Measurements from ENCODE around the gene PSMA5.
"Not testable (repeated sequence)": the region's sequence is repeated elsewhere in the genome, so short reads cannot be mapped to it uniquely, and the experiment has no call there.

Gene PSMA5

DNA sequence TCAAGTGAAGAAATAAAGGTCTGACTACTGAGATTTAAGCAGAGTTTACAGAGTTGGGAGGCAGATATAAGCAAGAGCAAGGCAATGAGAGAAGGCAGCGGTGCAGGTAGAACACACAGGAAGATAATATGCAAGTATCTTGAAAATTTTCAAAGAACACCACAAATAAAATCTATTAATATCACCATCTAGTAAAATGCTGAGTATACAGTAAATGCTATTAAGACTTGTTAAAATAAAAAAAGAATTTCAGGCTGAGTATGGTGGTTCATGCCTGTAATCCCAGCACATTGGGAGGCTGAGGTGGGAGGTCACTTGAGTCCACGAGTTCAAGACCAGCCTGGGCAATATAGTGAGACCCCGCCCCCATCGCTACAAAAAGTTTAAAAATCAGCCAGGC is 48.5 kb downstream of the PSMA5 start:
- Histone ChIP-seq H3K27me3 (ENCODE audit: insufficient read depth, low read depth) (no peaks in the 10 kb centered on the region), H4K20me1 (ENCODE audit: insufficient read depth) (no peaks in the 10 kb centered on the region), H3K4me3 (IDR thresholded peaks at IDR 0.05; ENCODE audit: insufficient read depth, low read depth, low read length) (no peak overlapping the region), H2AFZ (ENCODE audit: low read depth) (no peak overlapping the region), H3K27ac (no peak overlapping the region), H3K36me3 (ENCODE audit: insufficient read depth) (no peaks in the 10 kb centered on the region), H3K79me2 (ENCODE audit: insufficient read depth, low read depth) (no peaks in the 10 kb centered on the region), H3K4me1 (ENCODE audit: low read depth, poor library complexity, severe bottlenecking) (peaks cover 39% of the 10 kb centered on the region), H3K4me2 (no peak overlapping the region), H3K9ac (no peak overlapping the region)
- TF ChIP-seq, protein P1, sequence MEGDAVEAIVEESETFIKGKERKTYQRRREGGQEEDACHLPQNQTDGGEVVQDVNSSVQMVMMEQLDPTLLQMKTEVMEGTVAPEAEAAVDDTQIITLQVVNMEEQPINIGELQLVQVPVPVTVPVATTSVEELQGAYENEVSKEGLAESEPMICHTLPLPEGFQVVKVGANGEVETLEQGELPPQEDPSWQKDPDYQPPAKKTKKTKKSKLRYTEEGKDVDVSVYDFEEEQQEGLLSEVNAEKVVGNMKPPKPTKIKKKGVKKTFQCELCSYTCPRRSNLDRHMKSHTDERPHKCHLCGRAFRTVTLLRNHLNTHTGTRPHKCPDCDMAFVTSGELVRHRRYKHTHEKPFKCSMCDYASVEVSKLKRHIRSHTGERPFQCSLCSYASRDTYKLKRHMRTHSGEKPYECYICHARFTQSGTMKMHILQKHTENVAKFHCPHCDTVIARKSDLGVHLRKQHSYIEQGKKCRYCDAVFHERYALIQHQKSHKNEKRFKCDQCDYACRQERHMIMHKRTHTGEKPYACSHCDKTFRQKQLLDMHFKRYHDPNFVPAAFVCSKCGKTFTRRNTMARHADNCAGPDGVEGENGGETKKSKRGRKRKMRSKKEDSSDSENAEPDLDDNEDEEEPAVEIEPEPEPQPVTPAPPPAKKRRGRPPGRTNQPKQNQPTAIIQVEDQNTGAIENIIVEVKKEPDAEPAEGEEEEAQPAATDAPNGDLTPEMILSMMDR (conservative IDR thresholded peaks at IDR 0.05; ENCODE audit: low read depth, low read length), result no peak

DNA sequence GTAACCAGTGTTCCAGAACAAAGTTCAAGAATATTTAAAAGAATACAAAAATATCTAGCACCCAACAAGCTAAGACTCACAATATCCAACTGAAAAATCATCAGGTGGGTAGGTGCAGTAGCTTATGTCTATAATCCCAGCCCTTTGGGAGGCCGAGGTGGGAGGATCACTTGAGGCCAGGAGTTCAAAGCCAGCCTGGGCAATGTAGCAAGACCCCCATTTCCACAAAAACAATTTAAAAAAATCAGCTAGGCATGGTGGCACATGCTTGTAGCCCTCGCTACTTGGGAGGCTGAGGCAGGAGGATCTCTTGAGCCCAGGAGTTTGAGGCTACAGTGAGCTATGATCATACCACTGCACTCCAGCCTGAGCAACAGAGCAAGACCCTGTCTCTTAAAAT is 52.6 kb downstream of the PSMA5 start:
- not testable (repeated sequence) for H3K27me3 ChIP-seq (ENCODE audit: insufficient read depth, low read depth); H3K4me3 ChIP-seq (IDR thresholded peaks at IDR 0.05; ENCODE audit: insufficient read depth, low read depth, low read length); H3K79me2 ChIP-seq (ENCODE audit: insufficient read depth, low read depth); H3K36me3 ChIP-seq (ENCODE audit: insufficient read depth); H2AFZ ChIP-seq (ENCODE audit: low read depth); H3K27ac ChIP-seq; H3K9ac ChIP-seq; H4K20me1 ChIP-seq (ENCODE audit: insufficient read depth); H3K4me2 ChIP-seq
- peaks cover 69% of the 10 kb centered on the region for H3K4me1 ChIP-seq (ENCODE audit: low read depth, poor library complexity, severe bottlenecking)

DNA sequence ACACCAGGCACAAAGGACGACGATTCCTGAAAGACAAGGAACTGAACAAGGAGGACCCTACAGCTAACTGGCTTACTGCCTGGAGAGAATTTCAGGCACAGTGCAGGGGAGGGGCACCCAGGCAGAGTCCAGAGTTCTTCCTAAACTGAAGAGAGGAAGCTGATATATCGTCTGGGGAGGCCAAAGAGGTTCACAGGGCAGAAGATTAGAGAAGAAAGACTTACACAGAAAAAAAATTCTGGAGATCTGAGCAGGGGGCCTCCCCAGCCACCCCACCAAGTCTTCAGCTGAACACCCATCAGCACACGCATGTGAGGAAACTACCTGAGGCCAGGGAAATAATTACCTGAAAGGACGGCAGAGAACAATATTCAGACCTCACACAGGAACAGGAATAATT is 53.1 kb downstream of the PSMA5 start:
- no peak overlapping the region for H3K9ac ChIP-seq

DNA sequence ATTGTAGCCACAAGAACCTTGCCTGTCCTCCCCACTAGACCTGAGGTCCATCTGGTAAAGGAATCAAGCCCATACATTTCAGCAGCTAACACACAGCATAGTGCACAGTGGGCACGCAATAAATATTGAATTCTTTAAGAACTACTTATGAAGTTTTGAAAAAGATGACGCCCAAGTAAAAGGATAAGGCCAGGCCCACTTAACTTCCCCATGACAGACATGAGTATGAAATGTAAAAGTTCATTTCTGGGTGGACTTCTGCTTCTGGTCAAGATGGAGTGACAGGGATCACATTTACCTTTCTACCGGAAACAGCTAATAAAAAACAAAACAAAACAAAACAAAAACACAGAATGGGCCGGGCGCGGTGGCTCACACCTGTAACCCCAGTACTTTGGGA is 54.0 kb downstream of the PSMA5 start:
- no peaks in the 10 kb centered on the region for H3K27me3 ChIP-seq (ENCODE audit: insufficient read depth, low read depth)
- TF ChIP-seq, protein P1 (conservative IDR thresholded peaks at IDR 0.05; ENCODE audit: low read depth, low read length), result no peak
- no peaks in the 10 kb centered on the region for H3K79me2 ChIP-seq (ENCODE audit: insufficient read depth, low read depth)
- no peaks in the 10 kb centered on the region for H4K20me1 ChIP-seq (ENCODE audit: insufficient read depth)
- H3K4me2 ChIP-seq, result peak overlapping the region; percentile 83
- peak overlapping the region; percentile 66 for H3K27ac ChIP-seq
- H3K4me1 ChIP-seq (ENCODE audit: low read depth, poor library complexity, severe bottlenecking), result peaks cover 68% of the 10 kb centered on the region
- H3K36me3 ChIP-seq (ENCODE audit: insufficient read depth), result no peaks in the 10 kb centered on the region
- H3K9ac ChIP-seq, result no peak overlapping the region
- H2AFZ ChIP-seq (ENCODE audit: low read depth), result peak overlapping the region; percentile 33
- H3K4me3 ChIP-seq (IDR thresholded peaks at IDR 0.05; ENCODE audit: insufficient read depth, low read depth, low read length), result no peak overlapping the region

More for the DNA sequence above, 53.1 kb downstream of the PSMA5 start:
- no peak overlapping the region for H3K4me2 ChIP-seq
- H3K79me2 ChIP-seq (ENCODE audit: insufficient read depth, low read depth), result no peaks in the 10 kb centered on the region
- H4K20me1 ChIP-seq (ENCODE audit: insufficient read depth), result no peaks in the 10 kb centered on the region
- no peaks in the 10 kb centered on the region for H3K36me3 ChIP-seq (ENCODE audit: insufficient read depth)
- H3K4me3 ChIP-seq (IDR thresholded peaks at IDR 0.05; ENCODE audit: insufficient read depth, low read depth, low read length), result no peak overlapping the region
- no peaks in the 10 kb centered on the region for H3K27me3 ChIP-seq (ENCODE audit: insufficient read depth, low read depth)
- H3K4me1 ChIP-seq (ENCODE audit: low read depth, poor library complexity, severe bottlenecking), result peaks cover 73% of the 10 kb centered on the region
- TF ChIP-seq, protein P1 (conservative IDR thresholded peaks at IDR 0.05; ENCODE audit: low read depth, low read length), result no peak
- no peak overlapping the region for H2AFZ ChIP-seq (ENCODE audit: low read depth)
- H3K27ac ChIP-seq, result no peak overlapping the region

DNA sequence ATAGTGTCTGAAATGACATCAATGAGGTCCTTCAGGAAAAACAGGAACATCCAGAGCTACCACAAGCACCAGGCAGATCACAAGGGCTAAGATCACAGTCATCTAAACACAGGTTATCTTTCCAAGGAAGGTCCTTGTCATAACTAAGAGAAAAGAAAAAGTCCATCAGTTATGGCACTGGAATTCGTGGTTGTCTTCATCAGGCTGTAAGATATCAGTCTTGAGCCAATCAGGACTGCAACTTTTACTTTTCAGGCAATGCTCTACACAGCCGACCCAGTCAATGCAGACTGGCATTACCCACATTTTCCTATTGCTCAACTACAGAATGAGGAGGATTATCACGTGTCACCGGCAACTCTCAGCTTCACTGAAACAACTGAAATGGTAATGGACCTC is 54.9 kb downstream of the PSMA5 start:
- no peaks in the 10 kb centered on the region for H4K20me1 ChIP-seq (ENCODE audit: insufficient read depth)
- peak overlapping the region; percentile 33 for H2AFZ ChIP-seq (ENCODE audit: low read depth)
- H3K4me1 ChIP-seq (ENCODE audit: low read depth, poor library complexity, severe bottlenecking), result peaks cover 64% of the 10 kb centered on the region
- H3K9ac ChIP-seq, result peak overlapping the region; percentile 28; the same call in 1 of the 2 replicates
- TF ChIP-seq, protein P1 (conservative IDR thresholded peaks at IDR 0.05; ENCODE audit: low read depth, low read length), result no peak
- no peaks in the 10 kb centered on the region for H3K36me3 ChIP-seq (ENCODE audit: insufficient read depth)
- peak overlapping the region; percentile 83 for H3K4me2 ChIP-seq
- peak overlapping the region; percentile 99 for H3K4me3 ChIP-seq (IDR thresholded peaks at IDR 0.05; ENCODE audit: insufficient read depth, low read depth, low read length)
- no peaks in the 10 kb centered on the region for H3K79me2 ChIP-seq (ENCODE audit: insufficient read depth, low read depth)
- H3K27ac ChIP-seq, result peak overlapping the region; percentile 66
- no peaks in the 10 kb centered on the region for H3K27me3 ChIP-seq (ENCODE audit: insufficient read depth, low read depth)

All from KMS-11 (cell line).